GM18498 (cell line): Measurements from ENCODE around the gene PDPK1.
"Not testable (repeated sequence)": the region's sequence is repeated elsewhere in the genome, so short reads cannot be mapped to it uniquely, and the experiment has no call there.

Experiments
- ATAC-seq: cut with Tn5 transposase; IDR thresholded peaks from one replicate; pipeline ENCODE4 v1.9.1; 2021; ENCODE audit warnings: mild to moderate bottlenecking, moderate library complexity; ENCODE audit not compliant: unreplicated experiment

PDPK1 gene

DNA sequence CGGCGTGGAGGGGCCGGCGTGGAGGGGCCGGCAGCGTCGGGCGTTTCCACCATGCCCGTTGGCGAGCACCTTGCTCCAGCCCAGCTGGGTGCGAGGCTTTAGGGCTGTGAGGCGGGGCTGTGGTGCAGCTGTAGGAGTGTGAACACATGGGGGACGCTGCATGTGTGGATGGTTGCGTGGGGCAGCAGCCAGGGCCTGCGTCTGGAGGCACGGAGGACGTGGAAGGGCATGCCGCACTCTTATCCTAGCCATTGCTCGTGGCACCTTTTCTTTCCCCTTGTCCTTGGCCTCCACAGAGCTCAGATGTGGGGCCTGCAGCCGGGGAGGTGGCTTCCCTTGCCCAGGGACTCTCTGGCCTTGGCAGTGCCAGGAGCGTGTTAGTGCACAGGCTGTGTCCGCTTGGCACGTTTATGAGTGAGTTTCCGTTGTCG lies 47.8 kb downstream of the PDPK1 start:
- ATAC-seq, result no peak

- no peak for ATAC-seq
Observed at GRCh38 chr16:2586241-2586640, 48.4 kb downstream of the PDPK1 start.

DNA sequence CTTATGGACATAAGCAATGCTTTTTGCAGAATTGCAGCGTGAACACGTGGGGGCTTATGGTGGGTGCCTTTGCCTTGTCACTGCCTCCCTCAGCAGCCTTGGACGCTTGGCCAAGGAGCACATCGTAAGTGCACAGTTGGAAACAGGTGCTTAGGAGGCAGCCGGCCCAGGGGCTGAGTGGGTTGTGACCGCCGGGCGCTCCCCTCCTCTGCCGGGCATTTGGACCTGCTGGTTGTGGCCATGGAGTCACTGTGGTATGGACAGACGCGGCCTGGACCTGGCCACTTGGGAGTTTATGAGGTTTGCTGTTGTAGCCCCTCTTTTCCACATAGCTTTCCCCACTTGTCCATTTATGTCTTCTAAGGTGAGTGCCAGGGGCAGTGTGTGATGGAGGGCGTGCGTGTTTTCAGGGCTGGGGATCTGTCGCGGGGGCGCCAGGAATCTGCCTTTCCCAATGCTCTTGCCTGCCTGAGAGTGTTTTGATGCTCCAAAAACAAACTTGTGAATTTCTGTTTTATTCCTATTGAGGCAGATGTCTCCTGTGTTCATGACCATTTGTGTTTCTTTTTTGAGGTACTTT lies 49.2 kb downstream of the PDPK1 start:
- ATAC-seq, result no peak

DNA sequence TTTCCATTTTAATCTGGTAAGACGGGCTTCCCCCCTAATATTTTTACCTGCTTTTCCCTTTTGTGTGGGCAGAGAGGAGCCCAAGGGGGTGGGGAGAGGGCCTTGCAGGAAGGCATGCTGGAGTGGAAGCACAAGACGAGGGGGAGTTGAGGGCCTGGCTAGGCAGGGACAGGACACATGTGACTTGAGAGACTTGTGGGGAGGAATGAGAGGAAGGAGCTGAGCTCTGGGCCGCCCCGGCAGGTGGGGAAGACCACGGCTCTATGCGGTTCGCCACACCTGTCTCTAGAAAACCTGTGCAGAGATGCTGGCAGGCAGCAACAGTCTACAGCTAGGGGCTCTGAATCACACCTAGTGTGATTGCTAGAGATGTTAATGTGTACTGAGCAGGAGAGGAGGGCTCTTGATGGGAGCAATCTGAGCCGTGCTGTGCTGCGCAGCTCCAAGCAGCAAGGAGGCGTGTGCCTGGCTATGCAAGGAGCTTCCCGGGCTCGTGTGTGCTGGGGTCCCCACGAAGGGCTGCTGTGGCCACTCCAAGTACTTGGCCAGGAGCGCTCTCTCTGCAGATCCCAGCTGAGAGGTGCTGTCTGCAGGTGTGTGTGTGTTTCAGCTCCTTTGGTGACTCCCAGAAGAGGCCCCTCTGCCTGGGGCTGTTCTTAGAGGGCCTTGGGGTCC lies 50.2 kb downstream of the PDPK1 start:
- no peak for ATAC-seq

DNA sequence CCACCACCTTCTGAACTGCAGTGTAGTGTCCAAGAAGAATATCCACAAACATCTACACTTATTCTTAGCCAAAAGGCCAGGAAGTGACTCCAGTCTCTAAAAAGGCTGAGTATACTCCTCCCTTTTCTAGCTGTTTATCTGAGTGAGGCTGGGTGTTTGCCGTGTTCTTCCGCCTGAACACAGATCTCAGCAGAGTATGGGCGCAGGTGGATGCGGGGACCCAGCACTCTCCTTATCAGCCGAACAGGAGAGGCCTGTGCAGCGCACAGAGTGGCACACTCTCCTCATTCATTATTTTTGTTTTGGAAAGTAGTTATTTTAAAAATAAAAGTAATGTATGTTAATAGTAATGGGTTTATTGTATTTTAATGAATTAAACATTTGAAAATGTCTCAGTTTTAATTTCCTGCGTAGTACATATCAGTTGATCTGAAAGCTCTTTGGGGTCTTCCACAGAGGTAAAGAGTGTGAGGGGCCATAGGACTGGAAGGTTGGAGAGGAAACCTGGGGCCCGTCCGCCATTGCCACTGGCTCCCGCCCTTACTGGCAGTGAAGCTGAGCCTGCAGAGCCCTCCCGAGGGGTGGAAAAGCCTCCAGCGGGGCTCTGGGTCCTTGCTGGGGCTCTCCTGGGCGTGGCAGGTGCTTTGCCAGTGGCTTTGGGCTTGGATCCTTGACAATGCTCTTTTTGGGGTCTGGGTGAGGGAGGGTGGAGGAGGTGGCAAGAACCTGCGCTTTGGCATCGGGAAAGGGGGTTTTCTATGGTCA lies 53.8 kb downstream of the PDPK1 start:
- no peak for ATAC-seq

- ATAC-seq, result no peak
Observed at GRCh38 chr16:2592786-2593185, 55.0 kb downstream of the PDPK1 start.

- no peak for ATAC-seq
Observed at GRCh38 chr16:2595393-2596205, 57.8 kb downstream of the PDPK1 start.

GRCh38 chr16:2596747-2597559 lies 59.1 kb downstream of the PDPK1 start:
- ATAC-seq, result no peak

DNA sequence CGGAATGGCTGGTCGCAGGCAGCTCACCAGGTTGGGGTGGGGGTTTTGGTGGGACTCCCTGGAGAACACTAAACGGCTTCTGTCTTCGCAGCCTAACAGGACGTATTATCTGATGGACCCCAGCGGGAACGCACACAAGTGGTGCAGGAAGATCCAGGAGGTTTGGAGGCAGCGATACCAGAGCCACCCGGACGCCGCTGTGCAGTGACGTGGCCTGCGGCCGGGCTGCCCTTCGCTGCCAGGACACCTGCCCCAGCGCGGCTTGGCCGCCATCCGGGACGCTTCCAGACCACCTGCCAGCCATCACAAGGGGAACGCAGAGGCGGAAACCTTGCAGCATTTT lies 59.7 kb downstream of the PDPK1 start:
- ATAC-seq, result no peak

DNA sequence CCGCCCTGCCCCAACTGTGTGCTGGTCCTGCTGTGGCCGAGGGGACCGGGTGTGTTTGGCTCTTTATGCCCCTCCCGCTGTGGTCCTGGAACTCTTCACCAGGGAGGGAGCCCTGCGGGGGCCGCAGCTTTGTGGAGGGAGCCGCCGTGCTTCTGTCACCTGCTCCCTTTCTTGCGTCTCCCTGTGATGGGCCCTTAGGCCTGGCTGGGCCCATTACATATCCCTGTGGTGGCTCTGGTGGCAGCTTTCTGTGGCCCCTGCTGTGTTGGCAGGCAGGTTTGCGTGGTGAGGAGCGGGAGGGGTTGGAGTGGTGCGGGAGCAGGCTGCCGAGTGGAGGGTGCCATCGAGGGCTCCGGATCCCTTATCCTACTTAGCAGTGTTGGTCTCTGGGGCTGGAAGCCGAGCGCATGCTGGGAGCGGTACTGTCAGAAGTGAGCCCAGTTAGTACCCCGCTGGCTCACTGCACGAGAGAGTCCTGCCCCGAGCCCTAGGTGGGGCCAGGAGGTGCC lies 60.4 kb downstream of the PDPK1 start:
- ATAC-seq, result no peak

DNA sequence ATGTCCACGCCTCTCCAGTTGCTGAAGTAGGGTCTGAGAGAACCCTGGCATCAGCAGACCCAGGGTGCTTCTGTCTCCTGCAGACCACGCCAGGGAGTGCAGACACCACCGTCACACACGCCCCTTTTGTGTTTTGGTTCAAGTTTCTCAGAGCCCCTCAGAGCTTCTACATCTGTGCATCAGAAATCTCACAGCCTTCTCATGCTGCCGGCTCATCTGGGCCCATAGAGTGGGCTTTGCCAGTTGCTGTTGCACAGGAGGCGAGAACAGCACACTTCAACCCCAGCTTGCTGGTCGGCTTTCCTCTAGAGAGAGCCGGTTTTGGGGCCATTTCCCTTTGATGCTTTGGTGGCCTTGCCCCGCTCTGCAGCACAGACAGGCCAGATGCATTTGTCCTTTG lies 60.9 kb downstream of the PDPK1 start:
- no peak for ATAC-seq

- ATAC-seq, result not testable (repeated sequence)
Observed at GRCh38 chr16:2599165-2599564, 61.3 kb downstream of the PDPK1 start.

GRCh38 chr16:2599785-2600184 lies 62.0 kb downstream of the PDPK1 start:
- not testable (repeated sequence) for ATAC-seq

GRCh38 chr16:2601301-2602025 lies 63.6 kb downstream of the PDPK1 start:
- ATAC-seq, result not testable (repeated sequence)

- not testable (repeated sequence) for ATAC-seq
Observed at GRCh38 chr16:2602175-2602574, 64.4 kb downstream of the PDPK1 start.

GRCh38 chr16:2603165-2604015 lies 65.6 kb downstream of the PDPK1 start:
- peak; percentile 74 for ATAC-seq

GRCh38 chr16:2604016-2604369 lies 66.2 kb downstream of the PDPK1 start:
- ATAC-seq, result not testable (repeated sequence)

DNA sequence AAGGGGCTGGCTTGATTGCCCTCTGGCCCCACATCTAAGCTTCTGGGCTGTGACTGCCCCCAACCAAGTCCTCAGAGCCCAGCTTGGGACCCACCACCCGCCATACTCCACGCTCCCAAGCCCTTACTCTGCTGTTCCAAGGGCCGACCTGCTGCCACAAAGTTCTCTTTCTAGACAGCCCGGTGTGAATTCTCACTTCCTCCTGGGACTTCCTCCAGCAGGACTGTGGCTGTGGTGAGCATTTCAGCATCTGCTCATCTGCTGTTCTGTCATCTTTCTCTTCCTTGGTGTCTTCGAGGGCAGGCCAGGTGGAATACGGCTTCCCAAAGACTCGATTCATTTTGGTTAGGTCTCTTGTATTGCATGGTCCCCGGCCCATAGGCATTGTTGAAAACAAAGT lies 69.0 kb downstream of the PDPK1 start:
- ATAC-seq, result peak; percentile 35

DNA sequence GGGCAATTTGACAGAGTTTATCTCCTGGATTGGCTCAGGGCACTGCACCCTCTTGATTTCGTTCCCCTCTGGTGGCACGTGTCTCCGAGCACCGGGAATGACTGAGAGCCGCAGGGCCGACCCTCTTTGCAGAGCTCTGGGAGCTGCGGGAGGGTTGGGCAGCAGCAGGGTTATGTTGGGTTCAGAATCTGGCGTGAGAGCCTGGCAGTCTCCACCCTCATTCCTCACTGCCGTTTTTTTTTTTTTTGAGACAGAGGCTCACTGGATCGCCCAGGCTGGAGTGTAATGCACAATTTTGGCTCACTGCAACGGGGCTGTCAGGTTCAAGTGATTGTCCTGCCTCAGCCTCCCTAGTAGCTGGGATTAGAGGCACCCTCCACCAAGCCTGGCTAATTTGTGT lies 71.5 kb downstream of the PDPK1 start:
- not testable (repeated sequence) for ATAC-seq
